HPDE6-E6E7 (cell line): ENCODE data around the gene SHFL.
A peak's percentile ranks its signal among the peaks of the same experiment; 100 is the strongest.

ENCODE experiments used
- DNase-seq: peaks from one replicate; pipeline ENCODE4 v3.0.0; 2011; ENCODE audit warnings: missing footprints; ENCODE audit errors: extremely low spot score

The SHFL gene

GRCh38 chr19:10109528-10109927, 23.4 kb downstream of the SHFL start:
- no peak for DNase-seq

- no peak for DNase-seq
These were observed 24.2 kb downstream of the SHFL start for GRCh38 chr19:10110076-10110971.

- no peak for DNase-seq
These were observed 24.8 kb downstream of the SHFL start for GRCh38 chr19:10110972-10111317.

GRCh38 chr19:10111405-10111811, 25.3 kb downstream of the SHFL start, which contains the start of gene P2RY11:
Gene P2RY11, plus strand, starts transcription at chr19:10111693. Its CDS starts 29 bp downstream, at chr19:10111722.
- no peak for DNase-seq

- DNase-seq, result no peak
These were observed 26.1 kb downstream of the SHFL start for GRCh38 chr19:10112037-10112761.

GRCh38 chr19:10112895-10113591, 26.9 kb downstream of the SHFL start:
- no peak for DNase-seq

GRCh38 chr19:10113592-10113963, 27.5 kb downstream of the SHFL start:
- DNase-seq, result no peak

- no peak for DNase-seq
These were observed 28.0 kb downstream of the SHFL start for GRCh38 chr19:10113964-10114650.

GRCh38 chr19:10114651-10115391, 28.7 kb downstream of the SHFL start:
- DNase-seq, result no peak

- no peak for DNase-seq
These were observed 29.4 kb downstream of the SHFL start for GRCh38 chr19:10115392-10116084.

GRCh38 chr19:10116085-10116865, 30.2 kb downstream of the SHFL start:
- no peak for DNase-seq

GRCh38 chr19:10116866-10117616, 30.9 kb downstream of the SHFL start:
- DNase-seq, result no peak

GRCh38 chr19:10118960-10119359, 32.8 kb downstream of the SHFL start:
- DNase-seq, result no peak

GRCh38 chr19:10120538-10121189, 34.5 kb downstream of the SHFL start:
- DNase-seq, result peak; percentile 64

- DNase-seq, result no peak
These were observed 35.9 kb downstream of the SHFL start for GRCh38 chr19:10122045-10122444.

GRCh38 chr19:10124429-10124828, 38.3 kb downstream of the SHFL start:
- DNase-seq, result no peak

- DNase-seq, result no peak
These were observed 40.1 kb downstream of the SHFL start for GRCh38 chr19:10126213-10126639.

- no peak for DNase-seq
These were observed 46.8 kb downstream of the SHFL start for GRCh38 chr19:10132905-10133304.
